HG03175 (cell line): ENCODE results near the gene TRMT61A.

Experiments used
- ATAC-seq: cut with Tn5 transposase; IDR thresholded peaks from one replicate; pipeline ENCODE4 v1.9.1; 2021; ENCODE audit warnings: mild to moderate bottlenecking, moderate library complexity; ENCODE audit not compliant: unreplicated experiment

The TRMT61A gene

DNA sequence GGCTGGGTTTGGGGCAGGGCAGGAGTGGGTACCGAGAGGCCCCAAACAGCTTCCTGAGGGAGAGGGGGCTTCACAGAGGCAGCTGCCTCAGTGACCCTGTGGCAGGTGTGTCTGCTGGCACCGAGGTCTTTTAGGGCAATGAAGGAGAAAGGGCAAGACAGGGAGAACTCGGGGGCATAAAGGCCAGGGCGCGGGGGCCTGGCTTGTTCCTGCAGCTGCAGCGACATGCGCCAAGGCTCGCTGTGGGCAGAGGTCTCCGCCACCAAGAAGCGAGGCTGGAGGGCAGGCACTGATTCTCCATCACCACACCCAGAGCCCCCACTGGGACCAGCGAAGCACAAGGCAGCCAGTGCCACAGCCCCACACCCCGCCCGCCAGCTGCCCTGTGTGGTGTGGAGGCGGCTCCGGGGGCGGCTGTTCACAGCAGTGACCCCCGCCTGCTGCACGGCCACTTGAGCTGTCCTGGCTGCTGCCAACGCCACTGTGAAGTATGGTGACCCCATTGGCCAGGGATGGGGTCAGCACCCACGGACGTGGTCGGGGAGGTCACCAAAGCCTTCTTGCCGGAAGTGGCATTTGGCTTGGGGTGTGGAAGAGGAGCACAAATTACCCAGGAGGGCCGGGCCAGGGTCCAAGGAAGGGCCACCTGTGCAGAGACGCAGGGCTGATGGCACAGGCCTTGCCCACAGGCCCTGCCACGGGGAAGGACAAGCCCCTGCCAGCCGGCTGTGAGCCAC, 17.1 kb downstream of the TRMT61A start:
- no peak for ATAC-seq

GRCh38 chr14:103546652-103547454, 17.9 kb downstream of the TRMT61A start:
- no peak for ATAC-seq

GRCh38 chr14:103547455-103547940, 18.5 kb downstream of the TRMT61A start:
- no peak for ATAC-seq

GRCh38 chr14:103547941-103548462, 19.0 kb downstream of the TRMT61A start:
- ATAC-seq: no peak

DNA sequence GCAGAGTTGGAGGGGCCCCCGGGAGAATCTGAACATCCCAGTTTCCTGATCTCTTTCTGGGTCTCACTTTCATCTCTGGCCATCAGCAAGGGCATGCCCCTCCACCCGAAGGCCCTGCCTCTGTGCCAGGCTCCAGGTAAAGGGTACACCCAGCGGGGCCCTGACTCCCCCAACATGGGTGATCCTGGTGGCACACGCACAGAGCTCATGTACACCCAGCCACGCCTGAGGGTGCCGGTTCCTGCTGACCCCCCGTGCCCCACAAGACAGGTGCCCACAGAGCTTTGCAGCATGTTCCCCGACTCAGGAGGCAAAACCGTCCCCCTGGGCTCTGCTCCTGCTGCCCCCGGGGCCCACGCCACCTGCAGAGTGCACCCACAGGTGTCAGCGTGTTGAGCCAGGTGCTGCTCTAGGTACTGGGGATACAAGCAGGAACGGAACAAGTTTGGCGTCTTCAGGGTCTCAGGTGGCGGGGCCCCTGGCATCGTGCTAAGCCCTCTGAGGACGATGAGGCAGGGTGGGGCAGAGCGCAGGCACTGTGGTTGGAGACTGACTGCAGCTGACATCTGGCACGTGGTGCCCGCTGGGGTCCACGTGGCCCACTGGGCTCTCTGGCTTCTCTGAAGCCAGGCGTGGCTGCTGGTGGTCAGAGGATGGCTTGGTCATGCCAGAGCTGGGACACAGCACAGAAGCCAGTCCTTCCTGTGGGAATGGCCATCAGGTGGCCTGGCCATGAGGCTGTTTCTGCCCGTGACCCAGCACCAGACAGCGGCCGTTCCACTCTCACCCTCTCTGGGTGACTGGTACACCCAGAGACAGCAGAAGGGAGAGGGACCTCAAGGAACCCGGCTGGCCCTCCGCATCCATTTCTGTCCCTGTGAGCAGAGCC, 19.7 kb downstream of the TRMT61A start:
- no peak for ATAC-seq

DNA sequence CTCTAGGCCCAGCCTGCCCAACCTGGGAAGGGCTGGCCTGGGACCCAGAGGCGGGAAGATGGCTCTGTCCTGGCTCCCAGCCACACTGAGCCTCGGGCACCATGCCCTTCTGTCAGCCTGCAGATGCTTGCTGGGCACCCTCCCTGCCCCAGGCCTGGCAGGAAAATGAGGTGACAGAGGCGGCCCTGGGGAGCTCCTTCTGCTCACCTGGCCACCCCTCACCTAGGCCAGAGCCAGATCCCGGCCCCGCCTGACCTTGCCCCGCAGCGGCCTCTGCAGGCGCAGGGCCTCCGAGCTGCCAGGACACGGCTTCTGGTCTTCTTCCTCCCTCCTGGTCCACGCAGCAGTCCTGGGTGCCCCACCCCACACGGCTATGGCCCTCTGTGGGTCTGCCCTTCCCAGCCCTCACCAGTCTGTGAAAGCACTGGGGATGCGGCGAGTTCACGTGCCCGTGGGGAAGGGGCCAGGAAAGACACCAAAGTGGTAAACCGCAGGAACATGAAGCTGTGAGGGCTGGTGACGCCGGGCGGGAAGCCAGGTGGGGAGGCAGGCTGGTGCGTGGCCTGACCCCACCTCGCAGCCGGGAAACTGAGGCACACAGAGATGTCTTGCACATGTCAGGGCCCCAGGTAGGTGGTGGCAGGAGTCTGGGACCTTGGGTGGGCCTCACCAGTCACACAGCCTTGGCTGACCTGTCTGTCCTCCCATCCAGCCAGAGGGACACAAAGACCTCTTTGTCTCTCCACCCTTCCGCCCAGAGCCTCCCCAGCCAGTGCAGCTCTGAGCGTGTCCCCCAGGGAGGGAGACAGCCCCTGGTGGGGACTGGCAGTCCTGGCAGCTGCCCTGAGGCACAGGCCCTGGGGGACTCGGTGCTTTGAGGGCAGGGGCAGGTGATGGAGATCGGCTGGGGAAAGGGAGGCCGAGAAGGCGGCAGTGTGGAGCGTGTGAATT, 20.6 kb downstream of the TRMT61A start:
- ATAC-seq: no peak

- ATAC-seq: no peak
Measured at GRCh38 chr14:103550451-103551337, 21.7 kb downstream of the TRMT61A start.

- no peak for ATAC-seq
Measured at GRCh38 chr14:103551338-103551762, 22.4 kb downstream of the TRMT61A start.

GRCh38 chr14:103552011-103552845, 23.2 kb downstream of the TRMT61A start:
- ATAC-seq: no peak

DNA sequence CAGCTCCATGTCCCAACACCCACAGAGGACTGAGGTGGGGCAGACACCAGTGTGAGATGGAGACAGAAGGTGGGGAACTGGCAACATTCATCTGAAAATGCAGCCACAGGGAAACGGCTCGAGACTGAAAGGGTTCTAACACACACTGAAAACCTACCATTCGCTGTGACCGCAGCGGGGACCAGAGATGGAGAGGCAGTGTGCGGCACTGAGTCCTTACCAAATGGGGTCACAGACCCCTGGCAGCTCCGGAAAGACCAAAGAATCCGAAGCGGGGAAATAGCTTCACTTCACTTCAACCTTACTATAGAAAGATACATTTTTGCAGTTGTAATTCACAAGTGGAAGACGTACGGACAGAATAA, 23.8 kb downstream of the TRMT61A start:
- ATAC-seq: no peak

- ATAC-seq: no peak
Measured at GRCh38 chr14:103555559-103556337, 26.8 kb downstream of the TRMT61A start.

GRCh38 chr14:103556946-103557758, 28.2 kb downstream of the TRMT61A start:
- ATAC-seq: no peak

DNA sequence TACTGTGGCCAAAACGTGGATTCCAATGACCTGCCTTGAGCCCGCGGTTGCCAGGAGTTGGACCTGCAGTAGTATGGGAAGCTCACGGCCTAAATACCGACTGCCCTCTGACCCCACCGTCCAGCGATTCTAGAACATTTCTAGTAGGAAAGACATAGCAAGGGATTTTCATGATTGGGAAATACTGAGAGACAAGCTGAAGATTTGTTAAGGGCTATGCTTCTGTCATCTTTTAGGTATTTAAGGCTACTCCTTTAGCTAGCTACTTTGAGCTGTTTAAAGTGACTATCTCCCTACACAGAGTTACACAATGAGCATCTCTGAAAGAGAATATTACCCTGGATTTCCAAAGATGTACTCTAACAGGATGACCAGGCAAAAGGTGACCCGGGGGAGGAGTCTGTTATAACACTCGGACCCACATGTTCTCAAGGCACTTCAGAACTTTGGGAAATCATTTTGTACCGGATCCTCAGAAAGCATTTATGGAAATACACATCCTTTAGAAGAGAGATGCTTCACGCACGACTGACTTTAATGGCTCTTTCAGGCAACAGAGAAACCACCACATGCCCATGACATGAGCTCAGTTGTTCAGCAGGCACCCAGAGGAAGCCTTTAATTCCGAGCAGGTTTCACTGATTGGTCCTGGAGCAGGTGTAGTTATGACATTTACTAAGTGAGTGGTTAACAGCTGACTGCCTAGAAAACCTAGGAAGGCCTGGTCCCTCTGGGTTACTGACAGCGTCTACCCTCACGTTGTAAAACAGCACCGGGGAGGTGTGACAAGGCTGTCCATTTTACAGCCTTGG, 29.3 kb downstream of the TRMT61A start:
- no peak for ATAC-seq

DNA sequence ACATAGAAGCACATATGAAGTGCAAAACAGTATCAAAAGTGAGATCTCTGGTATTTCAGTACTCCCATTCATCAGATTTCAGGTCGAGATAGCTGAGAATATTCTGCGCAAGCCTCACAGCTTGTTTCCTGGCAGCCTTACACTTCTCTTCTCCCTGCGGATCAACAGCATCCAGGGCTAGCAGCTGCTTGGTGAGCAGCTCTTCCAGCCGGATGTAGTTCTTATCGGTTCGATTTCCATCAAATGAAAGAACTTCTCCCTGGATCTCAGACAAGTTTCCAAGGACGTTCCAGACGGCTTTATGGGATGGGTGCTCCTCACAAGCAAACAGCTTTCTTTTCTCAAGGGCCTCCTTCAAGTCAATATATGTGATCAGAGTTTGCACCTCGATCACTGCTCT, 30.8 kb downstream of the TRMT61A start:
- no peak for ATAC-seq

DNA sequence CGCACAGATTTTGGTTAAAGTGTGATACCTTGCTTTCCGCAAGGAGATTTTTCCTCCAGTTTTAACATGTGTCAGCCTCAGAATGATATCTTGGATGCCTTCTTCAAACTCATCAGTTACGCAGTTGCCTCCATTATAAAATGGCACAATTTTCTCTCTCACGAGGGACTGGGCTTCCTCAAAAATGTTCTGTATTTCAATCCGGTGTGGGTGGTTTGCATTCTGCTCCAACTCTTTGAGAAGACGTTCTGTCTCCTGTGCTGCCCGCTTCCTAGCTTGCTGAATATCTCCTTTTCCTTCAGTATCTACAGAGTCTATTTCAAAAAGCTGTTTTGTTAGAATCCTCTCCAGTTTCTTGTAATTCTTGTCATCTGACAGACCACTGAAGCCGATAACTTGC, 31.7 kb downstream of the TRMT61A start:
- no peak for ATAC-seq
